Rectal smooth muscle tissue (tissue), 1 donor: ENCODE measurements around the gene CEACAM7.
"Not testable (repeated sequence)": the region's sequence is repeated elsewhere in the genome, so short reads cannot be mapped to it uniquely, and the experiment has no call there.

Experiments
- H3K27ac ChIP-seq: one replicate; pipeline ENCODE4 v1.7.0; 2013; ENCODE audit warnings: low read depth, low read length, inconsistent platforms
- H3K27me3 ChIP-seq: one replicate; pipeline ENCODE4 v1.7.0; 2013; ENCODE audit warnings: low read length; ENCODE audit not compliant: control insufficient read depth, insufficient read depth
- H3K36me3 ChIP-seq: one replicate; pipeline ENCODE4 v1.7.0; 2013; ENCODE audit warnings: low read length; ENCODE audit not compliant: control insufficient read depth, insufficient read depth
- H3K4me1 ChIP-seq: one replicate; pipeline ENCODE4 v1.7.0; 2013; ENCODE audit warnings: low read length; ENCODE audit not compliant: control insufficient read depth, insufficient read depth
- H3K4me3 ChIP-seq: one replicate; pipeline ENCODE4 v1.7.0; 2013; ENCODE audit warnings: low read length
- H3K9ac ChIP-seq: one replicate; pipeline ENCODE4 v1.7.0; 2013; ENCODE audit warnings: low read length

The CEACAM7 gene

GRCh38 chr19:41688098-41688497 is at the start of gene CEACAM7:
TSS of gene CEACAM7 (minus strand) at chr19:41688270. CDS start at chr19:41688165, 105 bp downstream.
- no peaks in the 10 kb centered on the region for H3K4me1 ChIP-seq
- no peaks in the 10 kb centered on the region for H3K27me3 ChIP-seq
- H3K4me3 ChIP-seq: peak within 1 kb of the TSS; percentile 35
- no peak within 1 kb of the TSS for H3K9ac ChIP-seq
- H3K36me3 ChIP-seq: no peaks in the 10 kb centered on the region
- no peak within 1 kb of the TSS for H3K27ac ChIP-seq

DNA sequence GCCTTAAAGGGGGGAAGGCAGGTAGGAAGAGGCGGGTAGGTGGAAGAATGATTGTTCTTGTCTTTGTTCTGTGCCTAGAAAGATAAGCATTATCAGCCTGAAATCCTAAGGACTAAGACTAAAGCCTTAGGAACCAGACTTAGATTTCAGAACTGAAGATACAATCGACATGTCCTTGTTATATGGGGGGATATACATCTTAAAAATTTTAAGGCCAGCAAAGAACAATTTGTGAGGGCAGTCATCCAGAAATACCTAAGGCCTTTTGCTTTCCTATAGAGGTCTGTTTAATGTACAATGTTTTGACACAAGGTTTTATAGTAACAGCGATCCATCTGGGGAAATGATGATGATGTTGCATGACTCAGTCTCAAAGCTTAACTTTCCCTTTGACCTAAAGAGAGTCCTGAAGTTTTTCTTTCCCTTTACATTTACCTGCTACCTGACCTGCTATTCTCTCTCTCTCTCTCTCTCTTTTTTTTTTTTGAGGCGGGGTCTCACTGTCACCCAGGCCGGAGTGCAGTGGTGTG is 47.1 kb upstream of the CEACAM7 start:
- Histone ChIP-seq H3K9ac (no peak overlapping the region), H3K27me3 (no peaks in the 10 kb centered on the region), H3K4me1 (no peaks in the 10 kb centered on the region), H3K36me3 (no peaks in the 10 kb centered on the region), H3K27ac (no peak overlapping the region), H3K4me3 (no peak overlapping the region)

DNA sequence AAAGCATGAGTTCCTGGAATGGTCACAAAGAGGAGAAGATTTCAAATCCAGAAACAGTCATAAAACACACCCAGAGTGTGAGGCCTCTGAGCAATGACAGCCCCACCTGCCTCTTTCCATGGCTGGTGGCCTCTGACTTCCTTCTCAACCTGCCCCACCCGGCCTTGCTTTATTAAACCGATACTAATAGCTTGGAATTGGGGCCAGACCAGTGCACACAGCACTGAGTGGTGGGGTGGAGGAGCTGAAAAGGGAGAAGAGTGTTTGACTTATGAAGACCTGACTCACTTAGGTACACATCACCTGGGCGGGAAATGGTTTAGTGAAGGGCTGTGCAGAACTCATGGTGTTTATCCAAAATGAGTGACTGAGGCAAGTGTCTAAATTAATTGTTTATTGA is 46.5 kb upstream of the CEACAM7 start:
- Histone ChIP-seq H3K4me3 (no peak overlapping the region), H3K9ac (no peak overlapping the region), H3K27ac (no peak overlapping the region), H3K4me1 (no peaks in the 10 kb centered on the region), H3K27me3 (no peaks in the 10 kb centered on the region), H3K36me3 (no peaks in the 10 kb centered on the region)

- Histone ChIP-seq H3K36me3 (no peaks in the 10 kb centered on the region), H3K9ac (no peak overlapping the region), H3K27me3 (no peaks in the 10 kb centered on the region), H3K4me3 (no peak overlapping the region), H3K27ac (no peak overlapping the region), H3K4me1 (no peaks in the 10 kb centered on the region)
These were observed 46.1 kb upstream of the CEACAM7 start for GRCh38 chr19:41734156-41734555.

DNA sequence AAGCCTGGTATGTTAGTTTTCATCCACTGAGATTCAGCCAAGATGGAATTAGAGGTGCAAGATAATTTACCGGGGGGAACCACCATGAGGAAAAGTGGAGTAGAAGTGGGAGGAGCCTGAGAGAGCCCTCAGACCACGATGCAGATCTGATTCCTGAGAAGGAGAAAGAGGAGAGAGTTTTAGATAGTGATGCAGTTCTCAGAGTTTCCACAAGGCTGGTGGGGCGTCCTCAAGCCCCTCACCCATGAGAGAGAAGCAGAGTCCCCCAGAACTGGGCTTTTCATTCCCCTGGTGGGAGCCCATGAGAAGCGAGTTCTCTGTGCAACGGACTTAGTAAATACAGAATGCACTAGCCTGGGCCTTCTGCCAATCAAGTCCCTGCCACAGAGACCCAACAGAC is 38.4 kb upstream of the CEACAM7 start:
- H3K4me1 ChIP-seq: no peaks in the 10 kb centered on the region
- no peaks in the 10 kb centered on the region for H3K36me3 ChIP-seq
- H3K27ac ChIP-seq: no peak overlapping the region
- H3K9ac ChIP-seq: no peak overlapping the region
- no peaks in the 10 kb centered on the region for H3K27me3 ChIP-seq
- H3K4me3 ChIP-seq: no peak overlapping the region

DNA sequence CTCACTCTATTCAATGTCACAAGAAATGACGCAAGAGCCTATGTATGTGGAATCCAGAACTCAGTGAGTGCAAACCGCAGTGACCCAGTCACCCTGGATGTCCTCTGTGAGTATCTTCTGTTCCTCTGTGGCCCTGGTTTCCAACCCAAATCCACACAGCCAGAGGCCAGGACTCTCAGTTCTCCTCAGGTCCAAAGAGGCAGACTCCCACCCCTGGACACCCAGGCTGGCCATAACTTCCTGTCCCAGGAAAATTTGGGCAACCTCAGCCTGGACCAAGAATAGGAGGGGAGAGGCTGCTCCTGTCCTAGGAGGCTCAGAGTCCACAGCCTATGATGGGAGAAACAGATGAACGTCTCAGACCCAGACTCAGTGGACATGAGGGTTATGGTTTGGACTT is 32.0 kb upstream of the CEACAM7 start:
- Histone ChIP-seq H3K36me3 (no peaks in the 10 kb centered on the region), H3K9ac (no peak overlapping the region), H3K4me1 (no peaks in the 10 kb centered on the region), H3K27ac (no peak overlapping the region), H3K4me3 (no peak overlapping the region), H3K27me3 (no peaks in the 10 kb centered on the region)

DNA sequence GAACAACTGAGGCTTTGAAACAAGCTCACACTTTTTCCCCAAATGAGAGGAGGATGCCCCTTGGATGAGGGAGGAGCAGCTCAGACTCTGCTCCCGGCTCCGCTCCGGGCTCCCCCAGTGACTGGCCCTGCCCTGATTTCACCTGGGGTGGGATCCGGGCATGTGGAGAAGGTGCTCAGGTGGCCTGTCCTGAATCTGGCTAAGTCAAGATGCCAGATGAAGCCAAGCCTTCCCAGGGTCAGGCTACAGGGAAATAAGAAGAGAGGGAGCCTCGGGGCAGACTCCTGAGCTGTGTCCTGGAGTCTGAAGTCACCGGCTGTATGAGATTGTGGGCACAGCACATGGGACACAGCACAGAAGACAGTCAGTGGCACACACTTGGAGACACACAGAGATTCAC is 30.7 kb upstream of the CEACAM7 start:
- no peak overlapping the region for H3K4me3 ChIP-seq
- no peak overlapping the region for H3K9ac ChIP-seq
- H3K36me3 ChIP-seq: no peaks in the 10 kb centered on the region
- H3K4me1 ChIP-seq: no peaks in the 10 kb centered on the region
- no peak overlapping the region for H3K27ac ChIP-seq
- no peaks in the 10 kb centered on the region for H3K27me3 ChIP-seq

DNA sequence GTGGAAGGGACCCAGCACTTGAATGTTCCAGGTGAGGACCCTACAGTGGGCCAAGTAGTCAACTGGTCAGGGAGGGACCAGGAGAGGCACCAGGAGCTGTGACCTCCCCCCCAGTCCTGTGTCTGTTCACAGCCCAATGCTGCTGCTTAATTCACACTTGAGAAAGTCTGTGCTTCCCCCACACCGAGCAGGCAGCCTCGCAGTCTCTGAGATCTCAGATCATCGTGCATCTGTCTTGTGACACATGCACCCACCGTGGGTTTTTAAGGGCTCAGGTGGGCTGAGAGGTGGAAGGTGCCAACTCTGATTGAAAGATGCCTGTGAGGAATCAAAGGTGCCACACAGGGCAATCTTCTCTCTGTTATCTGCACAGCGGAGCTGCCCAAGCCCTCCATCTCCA is 26.5 kb upstream of the CEACAM7 start:
- Histone ChIP-seq H3K27me3 (peaks cover 5% of the 10 kb centered on the region), H3K36me3 (no peaks in the 10 kb centered on the region), H3K4me1 (no peaks in the 10 kb centered on the region), H3K27ac (no peak overlapping the region), H3K9ac (no peak overlapping the region), H3K4me3 (no peak overlapping the region)

DNA sequence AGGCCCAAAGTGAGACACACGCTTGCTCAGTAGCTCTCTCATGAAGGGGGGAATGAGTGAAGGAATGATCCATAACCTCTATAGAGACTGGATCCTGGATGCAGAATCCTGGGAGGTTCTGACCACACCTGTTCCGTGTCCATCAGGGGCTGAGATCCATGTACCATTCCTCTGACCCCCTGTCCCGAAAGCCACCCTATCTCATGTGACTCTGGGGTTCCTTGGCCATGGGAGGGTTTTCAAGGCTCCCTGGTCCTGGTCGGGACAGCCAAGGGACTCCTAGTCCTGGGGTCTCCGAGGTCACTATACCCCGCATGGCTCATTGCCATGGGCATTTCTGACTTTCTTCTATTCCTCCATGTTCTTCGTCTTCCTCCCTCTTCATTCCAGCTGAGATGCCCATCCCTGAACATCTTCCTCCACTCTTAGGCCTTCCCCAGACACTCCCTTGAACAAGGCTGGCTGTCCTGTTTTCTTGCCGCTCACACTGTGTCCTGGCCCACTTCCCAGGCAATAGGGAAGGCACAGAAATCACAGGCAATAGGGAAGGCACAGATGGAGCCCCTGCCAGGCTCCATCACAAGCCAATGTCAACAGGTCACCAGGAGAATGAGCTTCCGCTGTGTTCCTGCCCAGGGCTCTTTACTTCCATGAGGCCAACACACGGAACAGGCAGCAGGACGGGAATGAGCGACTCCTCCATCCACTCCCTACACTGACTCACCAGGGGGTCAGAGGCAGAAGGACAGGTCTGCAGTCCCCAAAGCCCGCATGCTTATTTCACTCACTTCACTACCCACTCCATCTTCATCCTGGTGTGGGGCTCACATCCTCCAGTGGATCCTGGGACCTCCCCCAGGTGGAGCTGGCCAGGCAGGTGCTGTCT is 23.5 kb upstream of the CEACAM7 start:
- Histone ChIP-seq H3K36me3 (no peaks in the 10 kb centered on the region), H3K4me1 (no peaks in the 10 kb centered on the region), H3K4me3 (peak overlapping the region; percentile 54), H3K27ac (no peak overlapping the region), H3K27me3 (peaks cover 5% of the 10 kb centered on the region), H3K9ac (no peak overlapping the region)

DNA sequence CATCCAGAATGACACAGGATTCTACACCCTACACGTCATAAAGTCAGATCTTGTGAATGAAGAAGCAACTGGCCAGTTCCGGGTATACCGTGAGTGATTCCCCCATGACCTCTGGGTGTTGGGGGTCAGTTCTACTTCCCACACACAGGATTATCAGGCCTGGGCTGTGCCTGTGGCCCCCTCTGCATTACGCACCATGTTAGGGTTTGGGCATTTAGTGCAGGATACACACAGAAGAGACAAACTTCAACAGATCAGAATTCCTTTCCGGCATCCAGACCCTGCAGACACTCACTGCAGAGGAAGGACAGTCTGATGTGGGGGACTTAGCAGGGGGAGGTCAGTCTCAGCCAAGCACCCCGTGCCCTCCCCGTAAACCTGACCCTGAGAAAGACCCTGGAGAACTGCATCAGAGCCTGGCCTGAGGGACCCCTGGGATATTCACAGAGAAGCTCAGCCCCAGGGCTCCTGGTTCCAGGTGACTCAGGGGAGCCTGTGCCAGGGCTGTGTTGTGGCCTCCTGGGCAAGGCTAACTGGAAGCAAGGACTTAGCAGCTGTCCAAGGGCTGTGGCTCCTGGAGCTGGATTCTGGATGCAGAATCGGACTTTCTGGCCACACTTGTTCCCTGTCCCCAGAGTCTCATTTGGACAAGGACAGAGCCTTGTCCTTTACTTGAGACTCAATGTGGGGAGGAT is 22.0 kb upstream of the CEACAM7 start:
- H3K27ac ChIP-seq: no peak overlapping the region

GRCh38 chr19:41709516-41709915 is 21.4 kb upstream of the CEACAM7 start:
- not testable (repeated sequence) for H3K36me3 ChIP-seq, H3K27ac ChIP-seq, H3K4me1 ChIP-seq, H3K27me3 ChIP-seq
- H3K4me3 ChIP-seq: peak overlapping the region; percentile 54
- peak overlapping the region; percentile 32 for H3K9ac ChIP-seq

More for the DNA sequence above, 22.0 kb upstream of the CEACAM7 start:
- Histone ChIP-seq H3K4me3 (peak overlapping the region; percentile 54), H3K27me3 (peaks cover 5% of the 10 kb centered on the region), H3K4me1 (no peaks in the 10 kb centered on the region), H3K9ac (peak overlapping the region; percentile 59), H3K36me3 (no peaks in the 10 kb centered on the region)

DNA sequence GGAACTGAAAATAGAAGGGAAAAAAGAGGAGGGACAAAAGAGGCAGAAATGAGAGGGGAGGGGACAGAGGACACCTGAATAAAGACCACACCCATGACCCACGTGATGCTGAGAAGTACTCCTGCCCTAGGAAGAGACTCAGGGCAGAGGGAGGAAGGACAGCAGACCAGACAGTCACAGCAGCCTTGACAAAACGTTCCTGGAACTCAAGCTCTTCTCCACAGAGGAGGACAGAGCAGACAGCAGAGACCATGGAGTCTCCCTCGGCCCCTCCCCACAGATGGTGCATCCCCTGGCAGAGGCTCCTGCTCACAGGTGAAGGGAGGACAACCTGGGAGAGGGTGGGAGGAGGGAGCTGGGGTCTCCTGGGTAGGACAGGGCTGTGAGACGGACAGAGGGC is 20.4 kb upstream of the CEACAM7 start, which contains the start of gene CEACAM5:
CEACAM5 (plus strand) TSS at position 146 of the 400 bp plus-strand sequence; CDS start at position 252, 106 bp downstream.
- Histone ChIP-seq H3K36me3 (no peaks in the 10 kb centered on the region), H3K9ac (peak within 1 kb of the TSS; percentile 32), H3K4me3 (peak within 1 kb of the TSS; percentile 54), H3K4me1 (no peaks in the 10 kb centered on the region), H3K27me3 (peaks cover 8% of the 10 kb centered on the region), H3K27ac (no peak within 1 kb of the TSS)
